Right lobe of liver (tissue), 6 donors: ENCODE measurements around the gene CLSTN2. TPM values are rescaled to one million over a fixed set of nuclear protein-coding genes. Genes with fewer than 3 reads are reported as not detected.

ENCODE experiments used
- ATAC-seq, 4 donors: fragments of 200-7000 bp; cut with Tn5 transposase; one replicate each; pipeline ENCODE4 v1.9.1; 2020; ENCODE audit warnings: mild to moderate bottlenecking in 4 of 4, moderate library complexity in 4 of 4
- DNase-seq, 3 donors: peaks; one replicate each; pipeline ENCODE4 v3.0.0-alpha.2; 2020
- H3K27ac ChIP-seq, 3 donors: fragments of 200-600 bp; one replicate each; pipeline ENCODE4 v1.8.0; 2022
- H3K27me3 ChIP-seq, 2 donors: fragments of 200-600 bp; one replicate each; pipeline ENCODE4 v1.8.0; 2022
- H3K36me3 ChIP-seq, 4 donors: fragments of 200-600 bp; sonication (generic) in 1 of 4; one replicate each; pipeline versions ENCODE4 v1.5.1 to v1.8.0; 2017 to 2022; ENCODE audit warnings: control low read depth in 1 of 4
- H3K4me1 ChIP-seq, 4 donors: fragments of 200-600 bp; sonication (generic) in 1 of 4; one replicate each; pipeline versions ENCODE4 v1.5.1 to v1.8.0; 2017 to 2022; ENCODE audit warnings: control low read depth in 1 of 4
- H3K4me3 ChIP-seq, 3 donors: fragments of 200-600 bp; one replicate each; pipeline ENCODE4 v1.8.0; 2022
- H3K9me3 ChIP-seq, 4 donors: fragments of 200-600 bp; sonication (generic) in 1 of 4; one replicate each; pipeline versions ENCODE4 v1.5.1 to v1.8.0; 2017 to 2022; ENCODE audit warnings: control low read depth in 1 of 4
- CTCF ChIP-seq, 4 donors: fragments of 200-600 bp in 3 of 4; fragments of 450-650 bp in 1 of 4; IDR thresholded peaks; one replicate each; pipeline versions ENCODE4 v1.5.1 to v1.8.0; 2016 to 2022; ENCODE audit warnings: antibody characterized with exemption in 4 of 4, mild to moderate bottlenecking in 2 of 4
- POLR2A ChIP-seq: fragments of 450-650 bp; IDR thresholded peaks from one replicate; pipeline ENCODE4 v1.6.1; 2017; ENCODE audit warnings: antibody characterized with exemption, mild to moderate bottlenecking
- WGBS: methylation state at CpG from one replicate; pipeline ENCODE4 v1.1.6; 2018; ENCODE audit warnings: low coverage, low lambda C conversion rate; ENCODE audit not compliant: insufficient coverage; ENCODE audit errors: missing lambda C conversion rate; 5-methylcytosine and 5-hydroxymethylcytosine counted together
- intact Hi-C, 2 donors: fragments of 100-400 bp; cut with DNase I; formaldehyde crosslinking; loops; one replicate each; pipeline versions ENCODE4 v1.11.2 to v1.14.1; 2022
- total RNA-seq, 6 experiments: library from RNA; depleted of rRNA in 2 of 6; stranded (reverse); fragments of >200 nt in 2 of 6; fragmentation: NEBNext Ultra II Directional in 3 of 6; extraction: Animal tissue kit (Norgen Biotek cat#: 25700) in 3 of 6; gene quantifications; one replicate each; pipeline versions ENCODE4 v1.1.0 to v1.2.4, GENCODE V29; 2016 to 2023
- donor health status: DM: no; HTN: yes; CAD: no.
- donor health status: DM: no; HTN: no; CAD: no.
- donor health status: DM: no; HTN: no; CAD: no.
- donor health status: DM: no; HTN: yes; CAD: no.
- donor health status: DM: no; HTN: yes; CAD: no.

The CLSTN2 gene
- total RNA-seq, 6 experiments from 2014 or later = 1.0 to 3.3 (median 2.0) TPM

GRCh38 chr3:140157161-140157560 is 222.2 kb downstream of the CLSTN2 start:
- TF ChIP-seq POLR2A = no peak
- TF ChIP-seq CTCF (IDR thresholded peaks at IDR 0.05) = no peak
- 74% methylated on average over 2 of the region's 2 CpGs for whole genome bisulfite sequencing
- intact Hi-C loops = no loop called here
- DNase-seq (no peak), ATAC-seq (no peak)
- no peaks in the 10 kb centered on the region for H3K27me3 ChIP-seq
- H3K4me3 ChIP-seq = no peak overlapping the region
- no peaks in the 10 kb centered on the region for H3K36me3 ChIP-seq
- no peaks in the 10 kb centered on the region for H3K9me3 ChIP-seq
- no peaks in the 10 kb centered on the region for H3K4me1 ChIP-seq
- H3K27ac ChIP-seq = no peak overlapping the region

- intact Hi-C loops = no loop called here
- H3K4me1 ChIP-seq = no peaks in the 10 kb centered on the region
These were observed 224.7 kb downstream of the CLSTN2 start for GRCh38 chr3:140159646-140160045.

GRCh38 chr3:140160553-140160952 is 225.6 kb downstream of the CLSTN2 start:
- ATAC-seq = no peak
- no peaks in the 10 kb centered on the region for H3K9me3 ChIP-seq
- WGBS = 59% methylated on average over 2 of the region's 2 CpGs

More at GRCh38 chr3:140159646-140160045, 224.7 kb downstream of the CLSTN2 start:
- DNase-seq = no peak
- Histone ChIP-seq H3K36me3 (no peaks in the 10 kb centered on the region), H3K4me3 (no peak overlapping the region), H3K27ac (no peak overlapping the region), H3K27me3 (no peaks in the 10 kb centered on the region), H3K9me3 (no peaks in the 10 kb centered on the region)
- ATAC-seq = no peak
- TF ChIP-seq POLR2A = no peak
- TF ChIP-seq CTCF (IDR thresholded peaks at IDR 0.05) = no peak

GRCh38 chr3:140162551-140162950 is 227.6 kb downstream of the CLSTN2 start:
- no peak for ATAC-seq

More at GRCh38 chr3:140160553-140160952, 225.6 kb downstream of the CLSTN2 start:
- H3K36me3 ChIP-seq = no peaks in the 10 kb centered on the region
- no peak overlapping the region for H3K4me3 ChIP-seq
- no peak for DNase-seq
- no peak overlapping the region for H3K27ac ChIP-seq
- intact Hi-C loops = no loop called here
- H3K27me3 ChIP-seq = no peaks in the 10 kb centered on the region
- TF ChIP-seq CTCF (IDR thresholded peaks at IDR 0.05) (no peak), POLR2A (no peak)
- no peaks in the 10 kb centered on the region for H3K4me1 ChIP-seq

More at GRCh38 chr3:140162551-140162950, 227.6 kb downstream of the CLSTN2 start:
- no peaks in the 10 kb centered on the region for H3K9me3 ChIP-seq
- H3K4me3 ChIP-seq = no peak overlapping the region
- no peak for TF ChIP-seq CTCF (IDR thresholded peaks at IDR 0.05)
- TF ChIP-seq POLR2A = no peak
- 64% methylated on average over 5 of the region's 5 CpGs for WGBS
- no peaks in the 10 kb centered on the region for H3K36me3 ChIP-seq
- H3K27ac ChIP-seq = no peak overlapping the region
- intact Hi-C loops = no loop called here
- DNase-seq = no peak
- H3K27me3 ChIP-seq = no peaks in the 10 kb centered on the region
- H3K4me1 ChIP-seq = no peaks in the 10 kb centered on the region
